ENCODE results near the gene YARS1.

YARS1 gene

DNA sequence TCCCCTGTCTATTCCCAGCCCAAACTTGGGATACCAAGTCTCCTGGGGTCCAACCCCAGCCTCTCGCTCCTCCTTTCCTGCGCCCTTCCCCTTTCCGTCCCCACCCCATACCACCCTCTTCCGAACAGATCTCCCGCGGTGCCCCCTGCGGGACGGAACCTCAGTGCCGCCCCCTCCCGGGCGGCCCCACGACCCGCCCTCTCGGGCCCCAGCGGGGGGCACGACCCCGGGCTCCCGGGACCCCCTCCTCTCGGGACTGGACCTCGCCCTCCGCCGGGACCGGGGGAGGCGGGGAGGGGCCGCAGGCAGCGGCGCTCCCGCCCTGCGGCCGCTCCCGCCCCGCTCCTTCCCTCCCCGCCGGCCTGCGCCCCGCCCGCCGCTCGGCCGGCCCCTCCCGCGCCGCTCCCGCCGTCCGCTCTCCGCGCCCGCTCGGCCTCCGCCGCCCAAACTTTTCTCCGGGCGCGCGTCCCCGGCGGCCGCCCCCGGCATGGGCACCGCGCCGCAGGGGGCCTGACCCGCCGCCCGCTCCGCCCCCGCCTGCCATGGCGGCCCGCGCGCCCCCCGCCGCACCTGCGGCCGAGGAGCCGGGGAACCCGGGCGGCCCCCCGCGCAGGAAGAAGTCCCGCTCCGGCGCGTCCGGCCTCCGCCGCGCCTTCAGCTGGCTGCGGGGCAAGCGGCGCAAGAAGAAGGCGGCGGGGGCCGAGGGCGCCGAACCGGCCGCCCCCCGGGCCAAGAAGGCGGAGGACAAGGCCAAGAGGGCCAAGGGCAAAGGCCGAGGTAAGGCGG, 75.6 kb downstream of the YARS1 start:
- DNase-seq = no peak

GRCh38 chr1:32741059-32741412, 76.1 kb downstream of the YARS1 start:
- no peak for DNase-seq

DNA sequence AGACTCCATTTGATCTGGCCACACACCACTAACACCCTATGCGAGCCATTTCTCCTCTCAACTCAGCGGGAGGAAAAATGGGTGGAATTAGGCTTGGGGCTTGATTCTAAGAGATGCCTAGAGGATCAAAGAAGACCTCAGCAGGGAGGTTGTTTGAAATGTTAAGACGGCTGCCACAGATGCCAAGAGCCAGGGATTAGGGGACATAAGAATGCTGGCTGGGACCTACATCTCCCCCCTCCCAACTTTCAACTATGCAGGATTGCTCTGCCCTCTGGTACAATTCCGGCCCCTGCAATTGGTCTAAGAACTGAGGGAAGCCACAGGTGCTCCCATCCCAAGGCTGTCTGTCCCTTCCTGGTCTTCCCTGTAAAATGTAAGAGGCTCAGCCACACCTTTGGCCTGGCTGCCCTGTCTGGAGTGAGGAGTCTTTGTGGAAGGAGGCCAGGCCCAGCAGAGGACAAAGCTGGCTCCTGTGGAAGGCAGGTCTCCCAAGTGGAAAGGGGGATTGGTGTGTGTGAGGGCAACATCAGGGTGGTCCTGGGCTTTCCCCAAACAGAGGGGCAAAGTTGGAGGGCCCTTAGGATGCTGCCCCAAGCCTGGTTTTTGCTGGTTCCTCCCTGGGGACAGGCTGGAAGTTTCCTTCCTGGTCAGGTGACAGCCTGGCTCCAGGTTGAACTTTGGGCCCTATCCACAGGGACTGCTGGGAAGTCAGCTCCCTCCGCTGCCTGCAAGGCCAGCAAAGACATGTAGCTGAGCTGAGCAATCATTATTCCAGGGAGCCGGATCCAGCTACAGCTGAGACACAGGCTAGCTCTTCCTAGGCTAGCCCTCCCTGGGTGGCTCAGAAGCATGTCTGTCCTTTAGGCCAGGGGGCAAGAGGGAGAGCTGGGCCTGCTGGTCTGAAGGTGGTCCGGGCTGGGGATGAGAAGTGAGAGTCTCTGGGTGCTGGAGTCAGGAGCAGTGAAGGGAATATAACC, 80.1 kb downstream of the YARS1 start:
- DNase-seq = no peak

GRCh38 chr1:32733582-32734321, 83.4 kb downstream of the YARS1 start:
- DNase-seq = no peak

DNA sequence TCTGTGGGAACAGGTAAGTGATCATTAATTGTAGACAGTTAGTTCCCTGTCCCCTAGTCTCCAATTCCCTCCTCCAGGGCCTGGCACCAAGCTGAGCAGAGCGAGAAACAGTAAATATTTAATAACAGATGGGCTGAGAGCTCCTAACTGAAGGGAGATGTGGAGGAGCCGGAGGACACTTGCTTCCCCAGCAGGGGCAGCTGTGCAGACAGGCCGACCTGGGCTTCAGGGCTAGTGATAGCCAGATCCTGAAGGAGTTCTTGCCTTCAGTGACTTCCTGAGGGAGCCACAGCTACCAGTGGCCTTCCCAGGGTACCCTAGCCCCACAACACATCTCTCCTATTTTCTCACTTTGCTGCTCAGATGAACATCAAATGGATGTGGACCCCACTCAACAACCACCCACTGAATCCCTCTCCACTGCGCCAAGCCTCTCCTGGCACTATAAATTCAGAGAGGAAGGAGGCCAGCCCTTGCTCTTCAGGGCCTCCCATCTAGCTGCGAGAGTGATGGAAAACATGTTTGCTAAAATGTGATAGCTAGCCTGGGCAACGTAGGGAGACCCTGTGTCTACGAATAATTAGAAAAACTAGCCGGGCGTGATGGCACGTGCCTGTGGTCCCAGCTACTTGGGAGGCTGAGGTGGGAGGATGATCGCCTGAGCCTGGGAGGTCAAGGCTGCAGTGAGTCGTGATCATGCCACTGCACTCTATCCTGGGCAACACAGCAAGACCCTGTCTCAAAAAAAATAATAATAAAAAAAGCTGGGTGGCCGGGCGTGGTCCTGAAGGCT, 87.7 kb downstream of the YARS1 start:
- no peak for DNase-seq

- DNase-seq = no peak
Measured at GRCh38 chr1:32728413-32729077, 88.6 kb downstream of the YARS1 start.

GRCh38 chr1:32727876-32728275, 89.3 kb downstream of the YARS1 start:
- DNase-seq = no peak

- no peak for DNase-seq
Measured at GRCh38 chr1:32725615-32725982, 91.6 kb downstream of the YARS1 start.
